ENCODE measurements around the gene TRPM3.

The TRPM3 gene

GRCh38 chr9:71096421-71097108 is 24.9 kb downstream of the TRPM3 start:
- no peak for DNase-seq

GRCh38 chr9:71094708-71095251 is 26.6 kb downstream of the TRPM3 start:
- no peak for DNase-seq

- DNase-seq, result no peak
These were observed 30.5 kb downstream of the TRPM3 start for GRCh38 chr9:71090896-71091295.

- DNase-seq, result no peak
These were observed 42.0 kb downstream of the TRPM3 start for GRCh38 chr9:71079451-71079850.

GRCh38 chr9:71076096-71076495 is 45.3 kb downstream of the TRPM3 start:
- no peak for DNase-seq

- no peak for DNase-seq
These were observed 47.9 kb downstream of the TRPM3 start for GRCh38 chr9:71073494-71073893.

- DNase-seq, result no peak
These were observed 48.8 kb downstream of the TRPM3 start for GRCh38 chr9:71072587-71072986.

- no peak for DNase-seq
These were observed 49.8 kb downstream of the TRPM3 start for GRCh38 chr9:71071633-71072032.

- DNase-seq, result no peak
These were observed 62.8 kb downstream of the TRPM3 start for GRCh38 chr9:71058660-71059059.

GRCh38 chr9:71052287-71052686 is 69.1 kb downstream of the TRPM3 start:
- DNase-seq, result no peak

- DNase-seq, result no peak
These were observed 73.1 kb downstream of the TRPM3 start for GRCh38 chr9:71048280-71048679.

GRCh38 chr9:71042448-71042990 is 78.9 kb downstream of the TRPM3 start:
- no peak for DNase-seq

- no peak for DNase-seq
These were observed 83.9 kb downstream of the TRPM3 start for GRCh38 chr9:71037521-71037920.

- DNase-seq, result no peak
These were observed 84.9 kb downstream of the TRPM3 start for GRCh38 chr9:71036501-71036900.

GRCh38 chr9:71032779-71033178 is 88.6 kb downstream of the TRPM3 start:
- DNase-seq, result no peak

- DNase-seq, result no peak
These were observed 95.7 kb downstream of the TRPM3 start for GRCh38 chr9:71025728-71026127.

- DNase-seq, result no peak
These were observed 96.2 kb downstream of the TRPM3 start for GRCh38 chr9:71025201-71025600.

- no peak for DNase-seq
These were observed 111.2 kb downstream of the TRPM3 start for GRCh38 chr9:71010258-71010657.

GRCh38 chr9:71005456-71005855 is 116.0 kb downstream of the TRPM3 start:
- no peak for DNase-seq

GRCh38 chr9:71004196-71004595 is 117.2 kb downstream of the TRPM3 start:
- no peak for DNase-seq

GRCh38 chr9:71003346-71003745 is 118.1 kb downstream of the TRPM3 start:
- no peak for DNase-seq

GRCh38 chr9:71001780-71002386 is 119.5 kb downstream of the TRPM3 start:
- no peak for DNase-seq

- no peak for DNase-seq
These were observed 122.5 kb downstream of the TRPM3 start for GRCh38 chr9:70998962-70999361.

GRCh38 chr9:70995511-70995910 is 125.9 kb downstream of the TRPM3 start:
- no peak for DNase-seq

All from effector CD8-positive, alpha-beta T cell (primary cell).